SU-DHL-6 (cell line): ENCODE measurements around the gene HIBADH.

ENCODE experiments used
- EZH2phosphoT487 ChIP-seq: fragments of 200-600 bp; sonication (generic), shearing (Covaris generic); conservative IDR thresholded peaks from 2 replicates; pipeline ENCODE4 v1.6.1; 2018; ENCODE audit warnings: mild to moderate bottlenecking, antibody characterized with exemption, low read length, moderate library complexity, mixed read lengths
- TF ChIP-seq, protein P1 (sequence below): fragments of 200-600 bp; sonication (generic); IDR thresholded peaks from one replicate; pipeline ENCODE4 v1.5.1; 2017; ENCODE audit warnings: antibody characterized with exemption, mild to moderate bottlenecking, low read length, moderate library complexity; ENCODE audit not compliant: insufficient read depth, poor library complexity, severe bottlenecking

DNA sequence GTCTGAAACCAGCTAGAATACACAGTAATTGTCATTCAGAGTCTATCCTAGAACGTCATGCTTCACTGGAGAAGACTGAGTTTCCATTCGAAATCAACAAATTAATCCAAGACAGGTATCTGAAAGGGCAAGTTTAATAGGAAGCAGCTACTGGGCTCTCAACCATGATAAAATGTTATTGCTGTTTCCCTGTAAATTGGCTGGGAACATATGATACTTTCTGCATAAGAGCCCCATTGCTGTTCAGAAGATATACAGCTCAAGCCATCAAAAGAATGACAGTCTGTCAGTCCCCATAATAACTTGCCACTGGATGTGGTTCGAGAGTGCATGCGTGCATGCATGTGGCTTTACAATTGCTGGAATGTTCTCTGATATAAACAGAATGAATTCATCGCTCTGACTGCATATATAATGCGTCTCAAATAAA, 129.0 kb downstream of the HIBADH start:
- TF ChIP-seq, protein P1, sequence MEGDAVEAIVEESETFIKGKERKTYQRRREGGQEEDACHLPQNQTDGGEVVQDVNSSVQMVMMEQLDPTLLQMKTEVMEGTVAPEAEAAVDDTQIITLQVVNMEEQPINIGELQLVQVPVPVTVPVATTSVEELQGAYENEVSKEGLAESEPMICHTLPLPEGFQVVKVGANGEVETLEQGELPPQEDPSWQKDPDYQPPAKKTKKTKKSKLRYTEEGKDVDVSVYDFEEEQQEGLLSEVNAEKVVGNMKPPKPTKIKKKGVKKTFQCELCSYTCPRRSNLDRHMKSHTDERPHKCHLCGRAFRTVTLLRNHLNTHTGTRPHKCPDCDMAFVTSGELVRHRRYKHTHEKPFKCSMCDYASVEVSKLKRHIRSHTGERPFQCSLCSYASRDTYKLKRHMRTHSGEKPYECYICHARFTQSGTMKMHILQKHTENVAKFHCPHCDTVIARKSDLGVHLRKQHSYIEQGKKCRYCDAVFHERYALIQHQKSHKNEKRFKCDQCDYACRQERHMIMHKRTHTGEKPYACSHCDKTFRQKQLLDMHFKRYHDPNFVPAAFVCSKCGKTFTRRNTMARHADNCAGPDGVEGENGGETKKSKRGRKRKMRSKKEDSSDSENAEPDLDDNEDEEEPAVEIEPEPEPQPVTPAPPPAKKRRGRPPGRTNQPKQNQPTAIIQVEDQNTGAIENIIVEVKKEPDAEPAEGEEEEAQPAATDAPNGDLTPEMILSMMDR: no peak
- TF ChIP-seq EZH2phosphoT487: no peak
